Muscle layer of duodenum (tissue), 2 donors: ENCODE results near the gene SLC25A6.

Experiments used
- H3K27ac ChIP-seq: one replicate; pipeline ENCODE4 v1.7.0; 2013; ENCODE audit warnings: mild to moderate bottlenecking, low read length
- H3K27me3 ChIP-seq: one replicate; pipeline ENCODE4 v1.7.0; 2013; ENCODE audit warnings: low read depth, mild to moderate bottlenecking, control low read depth, low read length
- H3K36me3 ChIP-seq, 2 donors: one replicate each; pipeline ENCODE4 v1.7.0; 2013; ENCODE audit warnings: low read length in 2 of 2, control low read depth in 1 of 2, mild to moderate bottlenecking in 1 of 2; ENCODE audit not compliant: insufficient read depth in 2 of 2, control insufficient read depth in 1 of 2
- H3K4me1 ChIP-seq, 2 donors: one replicate each; pipeline ENCODE4 v1.7.0; 2013; ENCODE audit warnings: low read length in 2 of 2, mild to moderate bottlenecking in 2 of 2, control low read depth in 1 of 2, moderate library complexity in 1 of 2; ENCODE audit not compliant: insufficient read depth in 2 of 2, control insufficient read depth in 1 of 2
- H3K4me3 ChIP-seq, 2 donors: one replicate each; pipeline ENCODE4 v1.7.0; 2013; ENCODE audit warnings: low read length in 2 of 2, low read depth in 1 of 2, mild to moderate bottlenecking in 1 of 2
- H3K9me3 ChIP-seq, 2 donors: one replicate each; pipeline ENCODE4 v1.7.0; 2013; ENCODE audit warnings: low read length in 2 of 2, control low read depth in 1 of 2, mild to moderate bottlenecking in 1 of 2; ENCODE audit not compliant: control insufficient read depth in 1 of 2
- donor health status: healthy.

SLC25A6 gene

DNA sequence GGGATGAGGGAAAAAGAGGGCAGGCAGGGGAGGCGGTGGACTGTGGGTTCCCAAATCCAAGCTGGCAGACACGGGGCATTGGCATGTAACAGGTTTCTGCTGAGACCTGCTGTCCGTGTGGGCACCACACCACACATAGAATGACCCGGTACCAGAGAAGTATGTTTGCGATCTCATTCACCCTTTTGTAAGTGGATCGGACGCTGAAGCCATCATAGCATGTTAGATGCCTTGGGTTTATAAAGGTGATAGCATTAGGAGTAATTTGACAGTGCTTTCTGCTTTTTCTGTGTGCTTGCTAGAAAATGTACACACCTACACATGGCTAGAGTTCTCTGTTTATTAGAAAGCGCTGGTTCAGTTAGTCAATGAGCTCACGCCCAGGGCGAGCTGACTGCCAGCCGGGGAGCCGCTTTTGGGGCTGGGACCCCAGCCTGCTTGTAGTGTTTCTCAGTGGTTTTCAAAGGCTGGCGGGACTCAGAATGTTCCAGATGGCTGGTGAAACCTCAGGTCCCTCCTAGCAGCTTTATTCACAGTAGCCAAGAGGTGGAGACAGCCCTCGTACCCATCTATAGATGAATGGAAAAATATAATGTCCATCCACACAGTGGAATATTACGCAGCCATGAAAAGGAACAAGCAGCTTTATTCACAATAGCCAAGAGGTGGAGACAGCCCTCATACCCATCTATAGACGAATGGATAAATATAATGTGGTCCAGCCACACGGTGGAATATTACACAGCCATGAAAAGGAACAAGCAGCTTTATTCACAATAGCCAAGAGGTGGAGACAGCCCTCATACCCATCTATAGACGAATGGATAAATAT, 54.7 kb downstream of the SLC25A6 start:
- H3K4me3 ChIP-seq, result peak overlapping the region; percentile 61 to 76
- H3K27me3 ChIP-seq, result no peaks in the 10 kb centered on the region
- no peaks in the 10 kb centered on the region for H3K36me3 ChIP-seq
- H3K9me3 ChIP-seq, result peaks cover 0 to 4% of the 10 kb centered on the region in 2 donors
- peak overlapping the region; percentile 57 for H3K27ac ChIP-seq
- H3K4me1 ChIP-seq, result peaks cover 0 to 4% of the 10 kb centered on the region in 2 donors

DNA sequence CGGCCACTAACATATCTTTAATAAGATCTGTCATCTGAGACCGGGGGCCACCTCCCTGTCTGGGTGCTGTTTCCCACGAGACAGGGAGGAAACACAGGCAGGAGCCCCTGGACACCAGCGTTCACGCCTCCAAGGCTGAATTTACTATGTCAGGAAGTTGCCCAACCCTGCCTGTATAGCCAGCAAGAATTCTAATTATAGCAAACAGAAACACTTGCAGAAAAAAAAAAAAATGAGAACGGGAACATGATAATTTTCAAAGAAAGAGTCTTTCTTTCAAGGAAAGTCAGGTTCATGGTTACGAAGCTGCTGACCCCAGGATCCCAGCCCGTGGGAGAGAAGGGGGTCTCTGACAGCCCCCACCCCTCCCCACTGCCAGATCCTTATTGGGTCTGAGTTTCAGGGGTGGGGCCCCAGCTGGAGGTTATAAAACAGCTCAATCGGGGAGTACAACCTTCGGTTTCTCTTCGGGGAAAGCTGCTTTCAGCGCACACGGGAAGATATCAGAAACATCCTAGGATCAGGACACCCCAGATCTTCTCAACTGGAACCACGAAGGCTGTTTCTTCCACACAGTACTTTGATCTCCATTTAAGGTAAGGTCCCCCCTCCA, 55.5 kb downstream of the SLC25A6 start, which contains the start of gene IL3RA:
Gene IL3RA (plus strand): TSS at position 455 of the 613 bp plus-strand sequence. CDS start 4,981 bp downstream, outside the sequence.
- peaks cover 0 to 4% of the 10 kb centered on the region in 2 donors for H3K4me1 ChIP-seq
- H3K27ac ChIP-seq, result peak within 1 kb of the TSS; percentile 57
- peak within 1 kb of the TSS; percentile 61 to 76 for H3K4me3 ChIP-seq
- no peaks in the 10 kb centered on the region for H3K36me3 ChIP-seq
- H3K9me3 ChIP-seq, result no peaks in the 10 kb centered on the region
- no peaks in the 10 kb centered on the region for H3K27me3 ChIP-seq
